GM06990 (cell line): ENCODE data around the gene MBD4.

Source experiments
- DNase-seq: peaks from one replicate; pipeline ENCODE4 v3.0.0-alpha.2; 2011; ENCODE audit not compliant: insufficient read length; ENCODE audit errors: extremely low read depth
- H3K27me3 ChIP-seq: replicated peaks from 2 replicates; pipeline ENCODE4 v1.6.0; 2011; ENCODE audit warnings: low read length; ENCODE audit not compliant: control insufficient read depth, insufficient read depth
- H3K36me3 ChIP-seq: 2 replicates; pipeline ENCODE4 v1.5.1; 2011; ENCODE audit warnings: low read length; ENCODE audit not compliant: control insufficient read depth, insufficient read depth
- H3K4me3 ChIP-seq: replicated peaks from 2 replicates; pipeline ENCODE4 v1.5.1; 2011; ENCODE audit warnings: low read depth, mild to moderate bottlenecking, control low read depth, low read length
- TF ChIP-seq, protein P1 (sequence below): IDR thresholded peaks from 2 replicates; pipeline ENCODE4 v1.5.1; 2011; ENCODE audit warnings: low read length, control low read depth, mild to moderate bottlenecking, inconsistent platforms; ENCODE audit not compliant: insufficient read depth, poor library complexity, severe bottlenecking

Gene MBD4

GRCh38 chr3:129428007-129428375, 11.8 kb downstream of the MBD4 start:
- no peaks in the 10 kb centered on the region for H3K27me3 ChIP-seq
- no peak for DNase-seq
- H3K4me3 ChIP-seq: peak overlapping the region; percentile 52
- TF ChIP-seq, protein P1, sequence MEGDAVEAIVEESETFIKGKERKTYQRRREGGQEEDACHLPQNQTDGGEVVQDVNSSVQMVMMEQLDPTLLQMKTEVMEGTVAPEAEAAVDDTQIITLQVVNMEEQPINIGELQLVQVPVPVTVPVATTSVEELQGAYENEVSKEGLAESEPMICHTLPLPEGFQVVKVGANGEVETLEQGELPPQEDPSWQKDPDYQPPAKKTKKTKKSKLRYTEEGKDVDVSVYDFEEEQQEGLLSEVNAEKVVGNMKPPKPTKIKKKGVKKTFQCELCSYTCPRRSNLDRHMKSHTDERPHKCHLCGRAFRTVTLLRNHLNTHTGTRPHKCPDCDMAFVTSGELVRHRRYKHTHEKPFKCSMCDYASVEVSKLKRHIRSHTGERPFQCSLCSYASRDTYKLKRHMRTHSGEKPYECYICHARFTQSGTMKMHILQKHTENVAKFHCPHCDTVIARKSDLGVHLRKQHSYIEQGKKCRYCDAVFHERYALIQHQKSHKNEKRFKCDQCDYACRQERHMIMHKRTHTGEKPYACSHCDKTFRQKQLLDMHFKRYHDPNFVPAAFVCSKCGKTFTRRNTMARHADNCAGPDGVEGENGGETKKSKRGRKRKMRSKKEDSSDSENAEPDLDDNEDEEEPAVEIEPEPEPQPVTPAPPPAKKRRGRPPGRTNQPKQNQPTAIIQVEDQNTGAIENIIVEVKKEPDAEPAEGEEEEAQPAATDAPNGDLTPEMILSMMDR: no peak
- H3K36me3 ChIP-seq: peaks cover 9% of the 10 kb centered on the region

DNA sequence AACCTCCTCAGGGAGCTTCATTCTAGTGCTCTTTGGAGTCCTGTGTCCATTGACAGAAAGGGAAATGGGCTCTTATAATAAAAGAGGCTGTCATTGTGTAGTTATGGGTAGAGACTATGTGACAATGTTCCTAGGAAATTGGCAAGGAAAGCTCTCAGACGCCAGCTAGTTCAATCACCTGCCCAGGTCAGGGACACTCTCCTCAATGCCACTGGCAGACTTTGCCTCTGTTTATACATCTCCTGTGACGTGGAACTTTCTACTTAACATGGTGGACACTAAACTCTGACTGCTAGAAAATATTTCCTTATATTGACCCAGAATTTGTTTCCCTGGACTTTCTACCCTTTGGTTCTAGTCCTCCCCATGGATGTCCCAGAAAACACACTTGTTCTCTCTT, 14.1 kb downstream of the MBD4 start:
- Histone ChIP-seq H3K4me3 (no peak overlapping the region), H3K27me3 (no peaks in the 10 kb centered on the region), H3K36me3 (no peaks in the 10 kb centered on the region; the same call in none of the 2 replicates)
- TF ChIP-seq, protein P1: no peak
- DNase-seq: no peak

- TF ChIP-seq, protein P1: no peak
- Histone ChIP-seq H3K36me3 (no peaks in the 10 kb centered on the region; the same call in none of the 2 replicates), H3K27me3 (no peaks in the 10 kb centered on the region), H3K4me3 (no peak overlapping the region)
- DNase-seq: no peak
Observed at GRCh38 chr3:129425213-129425612, 14.5 kb downstream of the MBD4 start.

- H3K27me3 ChIP-seq: no peaks in the 10 kb centered on the region
- no peaks in the 10 kb centered on the region; the same call in 1 of the 2 replicates for H3K36me3 ChIP-seq
- TF ChIP-seq, protein P1: no peak
- H3K4me3 ChIP-seq: no peak overlapping the region
- DNase-seq: peak; percentile 62
Observed at GRCh38 chr3:129424185-129424841, 15.4 kb downstream of the MBD4 start.

- no peak for DNase-seq
- Histone ChIP-seq H3K4me3 (no peak overlapping the region), H3K27me3 (no peaks in the 10 kb centered on the region), H3K36me3 (no peaks in the 10 kb centered on the region)
- TF ChIP-seq, protein P1: no peak
Observed at GRCh38 chr3:129422897-129423296, 16.9 kb downstream of the MBD4 start.
